Amniotic stem cell (primary cell): ENCODE measurements around the gene GPR160.

ENCODE experiments used
- DNase-seq: peaks from one replicate; lab custom pipeline; 2025; lab: John Stamatoyannopoulos, UW

GPR160 gene

GRCh38 chr3:170064108-170064507, 26.3 kb downstream of the GPR160 start:
- DNase-seq = no peak

- DNase-seq = no peak
Observed at GRCh38 chr3:170075441-170076091, 37.8 kb downstream of the GPR160 start.

- DNase-seq = no peak
Observed at GRCh38 chr3:170076715-170077238, 39.0 kb downstream of the GPR160 start.

DNA sequence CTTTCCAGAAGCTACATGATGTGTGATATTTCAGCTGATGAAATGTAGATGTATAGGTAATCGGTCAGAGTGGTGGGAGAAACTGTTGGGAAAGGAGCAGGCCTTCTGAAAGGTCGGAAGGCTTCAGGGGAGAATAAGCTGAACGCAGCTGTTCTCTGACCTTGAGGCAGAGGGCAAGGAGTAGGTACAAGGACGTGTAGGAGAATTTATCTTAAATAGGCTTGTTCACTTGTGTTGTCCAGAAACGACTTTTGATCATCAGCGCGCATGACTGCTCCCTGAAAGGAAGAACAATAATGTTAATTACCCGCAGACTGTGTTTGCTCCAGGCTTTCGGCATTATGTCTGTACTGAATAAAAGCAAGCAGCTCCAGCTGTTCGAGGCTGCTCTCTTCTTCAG, 39.6 kb downstream of the GPR160 start:
- no peak for DNase-seq

GRCh38 chr3:170078620-170079281, 41.0 kb downstream of the GPR160 start:
- DNase-seq = no peak

DNA sequence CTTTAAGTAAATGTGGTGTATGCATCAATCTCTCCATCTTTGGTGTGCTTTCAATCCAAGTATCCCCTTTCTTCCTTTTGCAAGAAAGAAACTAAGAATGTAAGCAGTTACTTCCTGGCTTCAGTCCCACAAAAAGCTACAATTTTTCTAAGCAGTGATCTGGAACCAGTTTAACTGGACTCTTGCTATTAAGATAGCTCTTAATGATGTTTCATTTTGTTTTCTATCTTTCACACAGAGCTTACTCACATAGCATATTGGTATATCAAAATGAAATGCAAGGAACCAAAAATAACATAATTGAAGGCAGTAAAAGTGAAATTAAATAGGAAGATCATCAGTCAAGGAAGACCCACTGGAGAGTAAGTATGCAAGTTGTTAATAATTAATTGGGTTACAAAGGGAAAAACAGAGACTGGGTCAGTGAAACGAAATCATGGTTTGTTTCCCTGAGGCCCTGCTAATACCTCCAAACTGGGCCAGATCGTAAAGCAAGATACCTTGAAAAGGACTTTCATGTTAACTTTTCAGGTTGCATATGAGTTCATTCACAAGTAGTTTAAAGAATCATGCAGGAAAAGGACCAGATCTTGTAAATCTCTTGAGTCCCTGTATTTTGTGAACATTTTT, 41.9 kb downstream of the GPR160 start:
- DNase-seq = no peak

GRCh38 chr3:170080605-170081004, 42.8 kb downstream of the GPR160 start:
- DNase-seq = no peak

- DNase-seq = no peak
Observed at GRCh38 chr3:170081079-170081741, 43.4 kb downstream of the GPR160 start.

GRCh38 chr3:170083343-170083742, 45.5 kb downstream of the GPR160 start:
- DNase-seq = no peak

- DNase-seq = no peak
Observed at GRCh38 chr3:170085396-170085795, 47.6 kb downstream of the GPR160 start.

DNA sequence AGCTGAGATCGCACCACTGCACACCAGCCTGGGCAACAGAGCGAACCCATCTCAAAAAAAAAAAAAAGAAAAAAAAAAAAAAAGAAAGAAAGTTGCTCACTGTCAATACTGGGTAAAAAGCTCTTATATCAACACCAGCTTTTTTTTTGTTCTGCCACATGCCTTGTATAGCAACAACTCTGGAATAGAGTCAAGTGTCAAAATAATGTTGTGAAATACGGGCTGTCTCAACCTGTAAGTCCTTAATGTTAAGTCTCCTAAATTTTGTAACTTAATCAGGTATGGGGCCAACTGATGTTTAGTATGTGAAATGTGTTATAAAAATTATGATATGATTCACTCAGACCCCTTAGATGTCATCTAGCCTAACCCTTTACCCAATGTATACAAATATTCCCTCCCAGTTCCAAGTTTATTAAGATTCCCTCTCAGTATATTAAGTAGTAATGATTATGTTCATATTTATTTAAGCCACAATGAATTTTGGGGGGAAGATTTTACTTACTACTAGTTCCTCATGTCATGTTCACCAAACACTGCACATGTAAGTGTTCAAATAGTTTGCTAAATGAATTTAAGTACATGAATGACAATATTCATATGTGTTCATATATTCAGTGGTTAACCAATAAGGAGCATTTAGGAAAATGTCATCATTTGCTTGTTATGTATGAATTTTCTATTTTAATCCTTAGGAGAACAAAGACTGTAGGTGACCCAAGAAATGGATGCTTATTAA, 52.2 kb downstream of the GPR160 start:
- DNase-seq = no peak

DNA sequence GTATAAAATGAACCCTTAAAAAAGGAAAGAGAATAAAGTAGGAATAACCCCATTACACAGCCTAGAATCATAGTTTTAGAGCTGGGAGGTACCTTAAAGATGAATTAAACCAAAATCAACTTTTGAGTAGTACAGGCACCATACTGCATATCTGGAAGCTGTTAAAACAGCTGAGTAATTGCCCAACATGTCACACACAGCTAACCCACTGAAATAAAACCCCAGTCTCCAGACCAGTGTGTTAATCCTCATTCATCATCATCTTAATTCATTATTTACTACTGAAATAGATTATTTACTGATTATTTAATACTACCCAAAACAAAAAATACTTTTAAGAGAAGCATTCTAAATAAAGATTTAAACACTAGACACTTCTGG, 52.8 kb downstream of the GPR160 start:
- no peak for DNase-seq

DNA sequence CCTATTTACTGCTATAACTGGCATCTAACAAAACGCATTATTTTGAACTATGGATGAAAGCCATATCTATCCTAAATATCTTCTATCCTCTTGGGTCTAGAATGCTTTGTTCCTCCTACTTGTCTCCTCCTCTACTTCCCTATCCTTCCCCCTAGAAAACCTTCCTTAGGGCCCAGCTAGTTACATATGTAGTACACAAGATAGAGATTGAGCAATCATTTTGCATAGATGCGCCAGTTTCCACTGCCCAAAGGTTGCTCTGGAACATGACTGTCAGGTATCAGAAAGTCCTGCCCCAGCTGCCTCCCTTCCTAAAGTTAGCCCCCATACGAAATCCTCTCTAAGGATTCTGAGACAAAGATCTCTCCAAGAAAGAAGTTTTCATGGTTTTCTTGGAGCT, 55.1 kb downstream of the GPR160 start:
- no peak for DNase-seq

DNA sequence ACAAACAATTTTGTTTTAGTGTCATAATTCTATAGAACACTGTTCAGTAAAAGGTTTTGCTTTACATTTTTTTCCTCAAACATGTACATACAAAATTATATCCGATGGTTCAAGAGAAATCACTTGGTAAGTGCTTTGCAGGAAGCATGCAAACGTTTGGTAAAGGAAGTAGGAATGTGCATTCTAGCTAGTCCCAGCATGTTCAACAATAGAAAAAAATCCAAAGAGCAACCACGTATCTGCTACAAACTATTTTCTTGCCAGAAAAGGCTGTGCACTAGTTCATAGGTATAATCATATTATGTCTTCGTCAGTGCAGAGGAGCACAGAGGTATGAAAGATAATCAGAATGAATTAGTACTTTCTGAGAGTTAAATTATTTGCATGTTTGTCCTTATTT, 58.0 kb downstream of the GPR160 start:
- DNase-seq = no peak

- DNase-seq = no peak
Observed at GRCh38 chr3:170096342-170096741, 58.5 kb downstream of the GPR160 start.

- no peak for DNase-seq
Observed at GRCh38 chr3:170098753-170099152, 61.0 kb downstream of the GPR160 start.

DNA sequence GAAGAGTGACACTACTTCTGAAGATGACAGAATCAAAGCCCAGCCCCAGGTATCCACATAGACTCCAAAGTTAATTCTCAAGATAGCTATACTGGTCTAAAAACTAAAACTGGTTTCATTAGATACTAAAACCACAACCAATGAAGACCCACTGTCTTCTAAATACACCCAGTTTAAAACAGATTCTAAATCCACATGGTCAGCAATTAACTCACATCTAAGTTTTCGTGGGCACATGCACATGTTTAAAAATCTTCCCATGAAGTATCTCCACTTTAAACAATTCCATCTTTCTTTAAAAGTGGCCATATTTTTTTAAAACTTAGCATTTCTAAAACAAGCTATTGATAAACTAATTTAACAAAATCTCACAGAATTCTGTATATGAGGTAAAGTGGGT, 63.1 kb downstream of the GPR160 start:
- DNase-seq = no peak

DNA sequence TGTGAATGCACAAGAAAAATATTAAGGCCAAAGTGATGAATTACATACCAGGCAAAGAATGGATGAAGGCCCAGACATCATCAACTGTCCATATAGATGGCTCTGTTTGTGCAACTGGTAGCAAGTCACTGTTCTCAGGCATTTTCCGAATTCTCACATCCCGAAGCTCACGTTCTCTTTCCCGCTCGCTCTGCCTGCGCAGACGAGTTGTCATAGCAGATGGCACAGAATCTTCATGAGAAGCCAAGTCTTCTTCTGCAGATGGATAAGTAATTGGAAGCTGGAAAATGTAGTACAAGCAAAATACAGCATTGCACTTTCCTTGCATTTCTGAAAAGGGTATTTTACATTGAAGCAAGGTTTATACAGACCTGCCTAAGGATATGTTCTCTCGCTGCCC, 64.6 kb downstream of the GPR160 start:
- no peak for DNase-seq

DNA sequence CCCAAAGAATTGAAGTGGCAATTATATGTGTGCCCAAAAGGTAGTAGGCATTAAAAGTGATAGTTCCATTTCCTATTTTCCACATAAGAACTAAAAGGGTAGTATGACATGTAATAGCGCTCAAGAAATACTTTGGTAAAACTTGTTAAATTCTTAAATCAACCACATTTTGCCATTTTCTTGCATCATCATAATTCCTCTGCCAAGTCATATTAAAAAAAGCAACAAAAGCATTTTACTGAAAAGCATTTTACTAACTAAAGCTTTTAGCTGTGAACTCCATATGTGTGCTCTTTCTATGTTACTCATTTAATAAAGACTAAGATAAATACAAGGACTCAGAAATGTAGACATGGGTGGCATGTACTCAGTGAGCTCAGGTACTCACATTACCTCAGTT, 70.1 kb downstream of the GPR160 start:
- DNase-seq = no peak

GRCh38 chr3:170108955-170109354, 71.2 kb downstream of the GPR160 start:
- DNase-seq = no peak

DNA sequence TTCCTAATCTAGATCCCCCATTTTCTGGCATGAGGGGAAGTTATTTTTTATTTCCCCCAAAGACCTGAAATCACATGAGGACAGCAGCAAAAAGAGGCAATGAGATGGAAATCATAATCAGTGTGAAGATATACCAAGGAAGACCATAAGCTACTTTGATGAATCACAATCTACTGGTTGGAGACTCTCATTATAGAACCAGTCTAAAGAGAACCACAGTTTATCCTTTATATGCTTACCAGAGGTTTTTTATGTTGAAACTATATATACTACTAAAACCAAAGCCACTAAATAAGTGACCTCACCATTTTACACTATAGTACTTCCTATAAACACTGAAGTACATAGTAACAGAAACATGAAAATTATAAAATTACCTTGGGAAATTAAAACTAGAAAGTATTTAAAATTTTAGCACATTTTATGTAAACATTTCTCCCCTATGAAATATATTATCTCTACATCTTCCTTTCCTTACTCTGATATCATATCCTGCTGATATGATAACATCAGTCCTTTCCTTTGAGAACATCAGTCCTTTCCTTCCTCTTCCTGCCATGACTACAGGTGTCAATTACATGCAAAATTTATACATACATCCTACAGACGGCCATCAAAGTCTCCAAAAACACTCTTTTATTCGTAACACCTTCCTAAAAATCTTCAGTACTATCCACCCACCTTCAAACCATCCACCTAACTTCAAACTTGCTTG, 71.9 kb downstream of the GPR160 start:
- no peak for DNase-seq
